Mesenchymal stem cell (in vitro differentiated cells and primary cell): ENCODE measurements around the gene RUFY4.

Experiments
- DNase-seq: peaks from one replicate; pipeline ENCODE4 v3.0.0-alpha.2; 2013
- H2AFZ ChIP-seq: one replicate; pipeline ENCODE4 v1.6.1; 2013; ENCODE audit warnings: low read depth, mild to moderate bottlenecking, control low read depth, inconsistent platforms, low read length, moderate library complexity
- H2AK5ac ChIP-seq: 2 replicates; pipeline ENCODE4 v1.6.1; 2013; ENCODE audit warnings: low read length, moderate library complexity, mild to moderate bottlenecking, inconsistent platforms; ENCODE audit not compliant: severe bottlenecking
- H2BK120ac ChIP-seq: one replicate; pipeline ENCODE4 v1.6.1; 2013; ENCODE audit warnings: low read depth, mild to moderate bottlenecking, inconsistent platforms, low read length, moderate library complexity
- H2BK12ac ChIP-seq, 2 experiments: one replicate each; pipeline ENCODE4 v1.6.1; 2013; ENCODE audit warnings: inconsistent platforms in 2 of 2, low read length in 2 of 2, mild to moderate bottlenecking in 2 of 2, moderate library complexity in 2 of 2, control low read depth in 1 of 2
- H2BK15ac ChIP-seq: one replicate; pipeline ENCODE4 v1.6.1; 2013; ENCODE audit warnings: mild to moderate bottlenecking, low read depth, inconsistent platforms; ENCODE audit not compliant: poor library complexity, severe bottlenecking
- H2BK5ac ChIP-seq: 2 replicates; pipeline ENCODE4 v1.6.1; 2013; ENCODE audit warnings: low read depth, mild to moderate bottlenecking, low read length, control low read depth, inconsistent platforms; ENCODE audit not compliant: poor library complexity, severe bottlenecking
- H3K14ac ChIP-seq, 2 experiments: one replicate each; pipeline ENCODE4 v1.6.1; 2013; ENCODE audit warnings: inconsistent platforms in 2 of 2, low read length in 2 of 2, control low read depth in 1 of 2, mild to moderate bottlenecking in 1 of 2, moderate library complexity in 1 of 2
- H3K18ac ChIP-seq, 2 experiments: one replicate each; pipeline ENCODE4 v1.6.1; 2013; ENCODE audit warnings: inconsistent platforms in 2 of 2, low read length in 2 of 2, control low read depth in 1 of 2, low read depth in 1 of 2, mild to moderate bottlenecking in 1 of 2
- H3K23ac ChIP-seq, 2 experiments: one replicate each; pipeline ENCODE4 v1.6.1; 2013; ENCODE audit warnings: inconsistent platforms in 2 of 2, low read length in 2 of 2, mild to moderate bottlenecking in 2 of 2, moderate library complexity in 2 of 2, control low read depth in 1 of 2
- H3K27ac ChIP-seq: 2 replicates; pipeline ENCODE4 v1.5.1; 2013; ENCODE audit warnings: mild to moderate bottlenecking, moderate library complexity, low read length, control low read depth, inconsistent platforms; ENCODE audit not compliant: poor library complexity, severe bottlenecking
- H3K27me3 ChIP-seq, 2 experiments: 2 replicates each; pipeline versions ENCODE4 v1.6.1 to v1.7.0; 2013; ENCODE audit warnings: low read length in 2 of 2, mild to moderate bottlenecking in 2 of 2, moderate library complexity in 2 of 2, control low read depth in 1 of 2, inconsistent platforms in 1 of 2; ENCODE audit not compliant: control insufficient read depth in 1 of 2, insufficient read depth in 1 of 2
- H3K36me3 ChIP-seq, 2 experiments: 2 replicates each; pipeline versions ENCODE4 v1.6.1 to v1.7.0; 2013; ENCODE audit warnings: low read length in 2 of 2, control low read depth in 1 of 2, inconsistent platforms in 1 of 2, low read depth in 1 of 2, mild to moderate bottlenecking in 1 of 2; ENCODE audit not compliant: insufficient read depth in 2 of 2, control insufficient read depth in 1 of 2
- H3K4ac ChIP-seq, 2 experiments: one replicate each; pipeline ENCODE4 v1.6.1; 2013; ENCODE audit warnings: inconsistent platforms in 2 of 2, low read length in 2 of 2, mild to moderate bottlenecking in 2 of 2, moderate library complexity in 2 of 2, control low read depth in 1 of 2, low read depth in 1 of 2
- H3K4me1 ChIP-seq: 2 replicates; pipeline ENCODE4 v1.6.1; 2013; ENCODE audit warnings: low read depth, low read length, control low read depth; ENCODE audit not compliant: control insufficient read depth, insufficient read depth
- H3K4me2 ChIP-seq: 2 replicates; pipeline ENCODE4 v1.6.1; 2013; ENCODE audit warnings: low read length, mild to moderate bottlenecking, inconsistent platforms; ENCODE audit not compliant: poor library complexity, severe bottlenecking
- H3K4me3 ChIP-seq, 2 experiments: 2 replicates each; pipeline versions ENCODE4 v1.5.1 to v1.7.0; 2013; ENCODE audit warnings: low read length in 2 of 2, mild to moderate bottlenecking in 2 of 2, control low read depth in 1 of 2, low read depth in 1 of 2; ENCODE audit not compliant: insufficient read depth in 1 of 2
- H3K79me1 ChIP-seq: replicated peaks from 2 replicates; pipeline ENCODE4 v1.6.1; 2013; ENCODE audit warnings: mild to moderate bottlenecking, control low read depth, low read length, inconsistent platforms; ENCODE audit not compliant: poor library complexity, severe bottlenecking
- H3K9ac ChIP-seq: 2 replicates; pipeline ENCODE4 v1.7.0; 2013; ENCODE audit warnings: mild to moderate bottlenecking, low read length, moderate library complexity
- H3K9me3 ChIP-seq: 2 replicates; pipeline ENCODE4 v1.7.0; 2013; ENCODE audit warnings: mild to moderate bottlenecking, low read length; ENCODE audit not compliant: control insufficient read depth
- H4K8ac ChIP-seq: one replicate; pipeline ENCODE4 v1.6.1; 2013; ENCODE audit warnings: inconsistent platforms, mild to moderate bottlenecking, low read length, moderate library complexity
- H4K91ac ChIP-seq: one replicate; pipeline ENCODE4 v1.6.1; 2013; ENCODE audit warnings: mild to moderate bottlenecking, low read length, inconsistent platforms
- WGBS: methylation state at CpG from one replicate; pipeline ENCODE4 v1.1.7; 2013; ENCODE audit warnings: mixed read lengths; 5-methylcytosine and 5-hydroxymethylcytosine counted together

Gene RUFY4

GRCh38 chr2:218091746-218092145 is 22.7 kb downstream of the RUFY4 start:
- Histone ChIP-seq H4K8ac (no peak overlapping the region), H3K9me3 (peaks cover 4% of the 10 kb centered on the region), H3K4ac (no peak overlapping the region), H2AFZ (no peak overlapping the region), H3K18ac (no peak overlapping the region), H3K9ac (no peak overlapping the region), H3K27me3 (peaks cover 37 to 55% of the 10 kb centered on the region in 2 experiments), H3K36me3 (no peaks in the 10 kb centered on the region), H3K4me3 (no peak overlapping the region), H2BK15ac (no peak overlapping the region), H3K79me1 (no peaks in the 10 kb centered on the region), H3K23ac (no peak overlapping the region), H3K4me2 (no peak overlapping the region), H4K91ac (no peak overlapping the region), H3K27ac (no peak overlapping the region), H3K14ac (no peak overlapping the region), H2BK5ac (no peak overlapping the region), H3K4me1 (no peaks in the 10 kb centered on the region), H2BK120ac (no peak overlapping the region), H2AK5ac (no peak overlapping the region), H2BK12ac (no peak overlapping the region)
- DNase-seq, result no peak
- 71% methylated on average over 3 of the region's 3 CpGs for WGBS

GRCh38 chr2:218093879-218094278 is 24.8 kb downstream of the RUFY4 start:
- Histone ChIP-seq H3K27me3 (peaks cover 30 to 59% of the 10 kb centered on the region in 2 experiments), H3K27ac (no peak overlapping the region), H3K14ac (no peak overlapping the region), H3K36me3 (no peaks in the 10 kb centered on the region), H3K18ac (no peak overlapping the region), H2BK120ac (no peak overlapping the region), H2BK12ac (no peak overlapping the region), H3K4me1 (no peaks in the 10 kb centered on the region), H3K79me1 (no peaks in the 10 kb centered on the region), H4K91ac (no peak overlapping the region), H2BK5ac (no peak overlapping the region), H4K8ac (no peak overlapping the region), H3K23ac (no peak overlapping the region), H3K4me3 (no peak overlapping the region), H2AFZ (no peak overlapping the region), H3K9me3 (no peaks in the 10 kb centered on the region), H3K4me2 (no peak overlapping the region), H2AK5ac (no peak overlapping the region), H2BK15ac (no peak overlapping the region), H3K9ac (no peak overlapping the region), H3K4ac (no peak overlapping the region)
- 62% methylated on average over 2 of the region's 3 CpGs for WGBS
- DNase-seq, result no peak

GRCh38 chr2:218095853-218096252 is 26.8 kb downstream of the RUFY4 start:
- H2BK15ac ChIP-seq, result no peak overlapping the region
- H3K36me3 ChIP-seq, result no peaks in the 10 kb centered on the region
- H3K18ac ChIP-seq, result no peak overlapping the region
- DNase-seq, result no peak
- no peak overlapping the region for H4K8ac ChIP-seq
- H2BK120ac ChIP-seq, result no peak overlapping the region
- no peaks in the 10 kb centered on the region for H3K4me1 ChIP-seq
- no peak overlapping the region for H3K9ac ChIP-seq
- no peak overlapping the region for H3K4me2 ChIP-seq
- H2BK5ac ChIP-seq, result no peak overlapping the region
- H2BK12ac ChIP-seq, result no peak overlapping the region
- no peak overlapping the region for H3K14ac ChIP-seq
- H2AK5ac ChIP-seq, result no peak overlapping the region
- H3K4ac ChIP-seq, result no peak overlapping the region
- H3K4me3 ChIP-seq, result no peak overlapping the region
- H3K79me1 ChIP-seq, result no peaks in the 10 kb centered on the region
- WGBS, result 88% methylated on average over 8 of the region's 8 CpGs
- peaks cover 18 to 59% of the 10 kb centered on the region in 2 experiments for H3K27me3 ChIP-seq
- H3K27ac ChIP-seq, result no peak overlapping the region
- H2AFZ ChIP-seq, result no peak overlapping the region
- no peaks in the 10 kb centered on the region for H3K9me3 ChIP-seq
- no peak overlapping the region for H4K91ac ChIP-seq
- H3K23ac ChIP-seq, result no peak overlapping the region

DNA sequence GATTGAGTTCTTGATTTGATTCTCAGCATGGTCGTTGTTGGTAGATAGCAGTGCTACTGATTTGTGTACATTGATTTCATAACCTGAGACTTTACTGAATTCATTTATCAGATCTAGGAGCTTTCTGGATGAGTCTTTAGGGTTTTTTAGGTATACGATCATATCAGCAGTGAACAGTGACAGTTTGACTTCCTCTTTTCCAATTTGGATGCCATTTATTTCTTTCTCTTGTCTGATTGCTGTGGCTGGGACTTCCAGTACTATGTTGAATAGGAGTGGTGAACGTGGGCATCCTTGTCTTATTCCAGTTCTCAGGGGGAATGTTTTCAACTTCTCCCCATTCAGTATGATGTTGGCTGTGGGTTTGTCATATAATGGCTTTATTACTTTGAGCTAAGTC is 28.9 kb downstream of the RUFY4 start:
- H4K91ac ChIP-seq, result no peak overlapping the region
- H3K27ac ChIP-seq, result no peak overlapping the region
- H3K4me3 ChIP-seq, result no peak overlapping the region
- 80% methylated on average over 3 of the region's 3 CpGs for WGBS
- no peak overlapping the region for H2BK12ac ChIP-seq
- no peaks in the 10 kb centered on the region for H3K9me3 ChIP-seq
- H3K4me2 ChIP-seq, result no peak overlapping the region
- H3K4me1 ChIP-seq, result no peaks in the 10 kb centered on the region
- H3K14ac ChIP-seq, result no peak overlapping the region
- H2BK120ac ChIP-seq, result no peak overlapping the region
- H2BK15ac ChIP-seq, result no peak overlapping the region
- H3K79me1 ChIP-seq, result no peaks in the 10 kb centered on the region
- H3K36me3 ChIP-seq, result no peaks in the 10 kb centered on the region
- no peak overlapping the region for H3K9ac ChIP-seq
- H4K8ac ChIP-seq, result no peak overlapping the region
- H3K18ac ChIP-seq, result no peak overlapping the region
- H2AK5ac ChIP-seq, result no peak overlapping the region
- H2BK5ac ChIP-seq, result no peak overlapping the region
- no peak overlapping the region for H3K23ac ChIP-seq
- H3K27me3 ChIP-seq, result peaks cover 3 to 53% of the 10 kb centered on the region in 2 experiments
- no peak for DNase-seq
- H3K4ac ChIP-seq, result no peak overlapping the region
- no peak overlapping the region for H2AFZ ChIP-seq
